Measurements from ENCODE around the gene SCLT1. TPM values are rescaled to one million over a fixed set of nuclear protein-coding genes. Genes with fewer than 3 reads are reported as not detected.

Gene SCLT1
- polyA plus RNA-seq, 3 donors, result 14.8 to 20.1 (median 17.9) TPM

DNA sequence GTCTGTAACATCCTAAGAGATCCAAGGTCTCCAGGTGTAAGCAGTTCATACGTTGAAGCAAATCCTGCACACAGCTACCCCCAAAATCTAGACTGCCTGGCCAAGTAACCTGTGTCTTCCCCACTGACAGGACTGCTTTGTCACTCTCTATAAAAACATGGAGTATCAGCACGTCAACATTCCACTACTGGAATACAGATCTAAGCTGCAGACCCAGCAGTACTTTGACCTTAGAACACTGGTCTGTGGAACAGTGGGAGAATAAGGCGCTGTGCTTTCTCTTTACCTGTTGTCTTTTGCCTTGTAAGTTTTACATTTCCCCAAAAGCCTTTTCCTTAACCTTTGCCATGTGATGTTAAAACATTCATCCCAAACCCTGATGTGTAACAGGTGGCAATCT lies 146.4 kb downstream of the SCLT1 start:
- peaks cover 4 to 19% (median 11%) of the 10 kb centered on the region in 7 donors for H3K9me3 Mint-ChIP-seq
- H3K9ac ChIP-seq (ENCODE audit: insufficient read depth, low read length, poor library complexity, severe bottlenecking), result no peak overlapping the region
- H4K20me1 ChIP-seq (ENCODE audit: insufficient read depth, low read length), result no peaks in the 10 kb centered on the region
- no peak overlapping the region for H3K27ac ChIP-seq (ENCODE audit: low read depth in 1 of 2, low read length in 2 of 2)
- no peak for DNase-seq
- H3K36me3 Mint-ChIP-seq, result peaks cover 61 to 65% of the 10 kb centered on the region in 2 donors
- no CpG with 5 or more reads among the region's 3 CpGs for WGBS (ENCODE audit: insufficient coverage)
- TF ChIP-seq, protein P1, sequence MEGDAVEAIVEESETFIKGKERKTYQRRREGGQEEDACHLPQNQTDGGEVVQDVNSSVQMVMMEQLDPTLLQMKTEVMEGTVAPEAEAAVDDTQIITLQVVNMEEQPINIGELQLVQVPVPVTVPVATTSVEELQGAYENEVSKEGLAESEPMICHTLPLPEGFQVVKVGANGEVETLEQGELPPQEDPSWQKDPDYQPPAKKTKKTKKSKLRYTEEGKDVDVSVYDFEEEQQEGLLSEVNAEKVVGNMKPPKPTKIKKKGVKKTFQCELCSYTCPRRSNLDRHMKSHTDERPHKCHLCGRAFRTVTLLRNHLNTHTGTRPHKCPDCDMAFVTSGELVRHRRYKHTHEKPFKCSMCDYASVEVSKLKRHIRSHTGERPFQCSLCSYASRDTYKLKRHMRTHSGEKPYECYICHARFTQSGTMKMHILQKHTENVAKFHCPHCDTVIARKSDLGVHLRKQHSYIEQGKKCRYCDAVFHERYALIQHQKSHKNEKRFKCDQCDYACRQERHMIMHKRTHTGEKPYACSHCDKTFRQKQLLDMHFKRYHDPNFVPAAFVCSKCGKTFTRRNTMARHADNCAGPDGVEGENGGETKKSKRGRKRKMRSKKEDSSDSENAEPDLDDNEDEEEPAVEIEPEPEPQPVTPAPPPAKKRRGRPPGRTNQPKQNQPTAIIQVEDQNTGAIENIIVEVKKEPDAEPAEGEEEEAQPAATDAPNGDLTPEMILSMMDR (IDR thresholded peaks at IDR 0.05), result no peak
- H2AFZ ChIP-seq (ENCODE audit: insufficient read depth, low read depth, low read length, poor library complexity, severe bottlenecking), result no peak overlapping the region
- peaks cover 54 to 89% of the 10 kb centered on the region in 2 donors for H3K36me3 ChIP-seq (replicated peaks in 1 of 2; ENCODE audit: control insufficient read depth in 1 of 2, insufficient read depth in 2 of 2, low read length in 2 of 2)
- intact Hi-C loops (cut with micrococcal nuclease), result no loop called here
- no peaks in the 10 kb centered on the region for H3K27me3 Mint-ChIP-seq (ENCODE audit: low read depth in 3 of 3)
- H3K27ac Mint-ChIP-seq, result peak overlapping the region in 1 of 7 donors; percentile 15
- H3K27me3 ChIP-seq (ENCODE audit: control insufficient read depth in 2 of 2, insufficient read depth in 2 of 2, low read length in 2 of 2), result no peaks in the 10 kb centered on the region
- no peaks in the 10 kb centered on the region for H3K79me2 ChIP-seq (ENCODE audit: insufficient read depth, low read length)
- no peak overlapping the region for H3K4me2 ChIP-seq (replicated peaks; ENCODE audit: extremely low read depth, low read length, poor library complexity, severe bottlenecking)
- no peak overlapping the region for H3K4me3 Mint-ChIP-seq
- no peaks in the 10 kb centered on the region for H3K4me1 ChIP-seq (ENCODE audit: control insufficient read depth in 1 of 2, insufficient read depth in 2 of 2, low read length in 2 of 2)
- no peak overlapping the region for H3K4me3 ChIP-seq (replicated peaks in 1 of 3; ENCODE audit: low read depth in 2 of 3, low read length in 3 of 3)
- no peaks in the 10 kb centered on the region for H3K4me1 Mint-ChIP-seq
- H3K9me3 ChIP-seq (replicated peaks in 1 of 2; ENCODE audit: control insufficient read depth in 1 of 2, insufficient read depth in 1 of 2, low read length in 2 of 2), result peaks cover 0 to 14% of the 10 kb centered on the region in 2 donors

DNA sequence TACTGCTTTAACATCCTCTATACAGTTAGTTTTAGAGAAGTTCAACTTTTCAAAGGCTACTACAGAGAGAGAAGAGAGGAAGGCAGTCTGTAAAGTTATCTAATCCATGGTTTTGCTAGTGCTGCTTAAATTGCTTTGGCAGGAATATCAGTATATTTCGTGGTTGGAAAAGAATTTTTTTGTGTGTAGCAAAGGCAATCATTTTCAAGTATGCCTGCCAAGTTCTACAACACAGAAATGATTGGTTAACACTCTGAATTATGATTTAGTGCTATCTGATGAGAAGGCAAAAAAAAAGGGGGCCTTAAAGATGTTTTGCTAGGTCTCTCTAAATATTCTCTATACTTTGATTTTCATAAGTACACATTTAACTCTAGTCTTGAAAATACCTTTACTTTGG lies 150.7 kb downstream of the SCLT1 start:
- Mint-ChIP-seq H3K27ac (no peak overlapping the region), H3K9me3 (peaks cover 6 to 25% (median 14%) of the 10 kb centered on the region in 7 donors), H3K4me1 (no peaks in the 10 kb centered on the region), H3K4me3 (no peak overlapping the region), H3K36me3 (peaks cover 66% of the 10 kb centered on the region in 2 donors), H3K27me3 (ENCODE audit: low read depth in 3 of 3) (no peaks in the 10 kb centered on the region)
- no CpG with 5 or more reads among the region's 1 CpG for WGBS (ENCODE audit: insufficient coverage)
- no peaks in the 10 kb centered on the region for H4K20me1 ChIP-seq (ENCODE audit: insufficient read depth, low read length)
- H3K79me2 ChIP-seq (ENCODE audit: insufficient read depth, low read length), result no peaks in the 10 kb centered on the region
- H3K9ac ChIP-seq (ENCODE audit: insufficient read depth, low read length, poor library complexity, severe bottlenecking), result no peak overlapping the region
- no peaks in the 10 kb centered on the region for H3K27me3 ChIP-seq (ENCODE audit: control insufficient read depth in 2 of 2, insufficient read depth in 2 of 2, low read length in 2 of 2)
- DNase-seq, result no peak
- TF ChIP-seq, protein P1 (IDR thresholded peaks at IDR 0.05), result no peak
- no peak overlapping the region for H3K4me3 ChIP-seq (replicated peaks in 1 of 3; ENCODE audit: low read depth in 2 of 3, low read length in 3 of 3)
- H3K4me2 ChIP-seq (replicated peaks; ENCODE audit: extremely low read depth, low read length, poor library complexity, severe bottlenecking), result no peak overlapping the region
- H3K9me3 ChIP-seq (replicated peaks in 1 of 2; ENCODE audit: control insufficient read depth in 1 of 2, insufficient read depth in 1 of 2, low read length in 2 of 2), result peaks cover 0 to 19% of the 10 kb centered on the region in 2 donors
- no peak overlapping the region for H3K27ac ChIP-seq (ENCODE audit: low read depth in 1 of 2, low read length in 2 of 2)
- intact Hi-C loops (cut with micrococcal nuclease), result no loop called here
- H3K4me1 ChIP-seq (ENCODE audit: control insufficient read depth in 1 of 2, insufficient read depth in 2 of 2, low read length in 2 of 2), result no peaks in the 10 kb centered on the region
- peaks cover 64 to 90% of the 10 kb centered on the region in 2 donors for H3K36me3 ChIP-seq (replicated peaks in 1 of 2; ENCODE audit: control insufficient read depth in 1 of 2, insufficient read depth in 2 of 2, low read length in 2 of 2)
- no peak overlapping the region for H2AFZ ChIP-seq (ENCODE audit: insufficient read depth, low read depth, low read length, poor library complexity, severe bottlenecking)
